UCSD-AML1 (cell line): ENCODE results near the gene FGF23.

Experiments
- DNase-seq: peaks from one replicate; lab custom pipeline; 2025; ENCODE audit not compliant: unreplicated experiment; lab: John Stamatoyannopoulos, UW

FGF23 gene

GRCh38 chr12:4386801-4387200, 7.3 kb upstream of the FGF23 start:
- no peak for DNase-seq

GRCh38 chr12:4383304-4383865, 3.9 kb upstream of the FGF23 start:
- peak; percentile 60 for DNase-seq

GRCh38 chr12:4380332-4380731, 820 bp upstream of the FGF23 start:
- no peak for DNase-seq

- no peak for DNase-seq
These were observed 740 bp downstream of the FGF23 start for GRCh38 chr12:4378772-4379171.

GRCh38 chr12:4375449-4375848, 4.1 kb downstream of the FGF23 start:
- no peak for DNase-seq

GRCh38 chr12:4372653-4373052, 6.9 kb downstream of the FGF23 start:
- no peak for DNase-seq

- DNase-seq = no peak
These were observed 9.2 kb downstream of the FGF23 start for GRCh38 chr12:4370265-4370664.

- no peak for DNase-seq
These were observed 10.0 kb downstream of the FGF23 start for GRCh38 chr12:4369548-4369947.

- no peak for DNase-seq
These were observed 13.4 kb downstream of the FGF23 start for GRCh38 chr12:4366090-4366489.

- peak; percentile 67 for DNase-seq
These were observed 23.5 kb downstream of the FGF23 start for GRCh38 chr12:4356041-4356327.

- no peak for DNase-seq
These were observed 24.1 kb downstream of the FGF23 start for GRCh38 chr12:4355156-4356040.

GRCh38 chr12:4353785-4354208, 25.7 kb downstream of the FGF23 start:
- no peak for DNase-seq

- DNase-seq = no peak
These were observed 32.6 kb downstream of the FGF23 start for GRCh38 chr12:4346931-4347330.

- DNase-seq = no peak
These were observed 47.7 kb downstream of the FGF23 start for GRCh38 chr12:4331842-4332241.

- DNase-seq = no peak
These were observed 48.3 kb downstream of the FGF23 start for GRCh38 chr12:4331221-4331620.

- DNase-seq = no peak
These were observed 49.3 kb downstream of the FGF23 start for GRCh38 chr12:4330203-4330602.

GRCh38 chr12:4327293-4327692, 52.2 kb downstream of the FGF23 start:
- no peak for DNase-seq

GRCh38 chr12:4325966-4326365, 53.5 kb downstream of the FGF23 start:
- DNase-seq = no peak

- DNase-seq = no peak
These were observed 55.1 kb downstream of the FGF23 start for GRCh38 chr12:4324366-4324765.

- no peak for DNase-seq
These were observed 56.1 kb downstream of the FGF23 start for GRCh38 chr12:4323396-4323795.

GRCh38 chr12:4322726-4323125, 56.8 kb downstream of the FGF23 start:
- no peak for DNase-seq

GRCh38 chr12:4320853-4321701, 58.4 kb downstream of the FGF23 start, which contains the start of gene TIGAR:
TSS of gene TIGAR (plus strand) at chr12:4321213. CDS start at chr12:4321272, 59 bp downstream.
- peak; percentile 96 for DNase-seq
